B cell (primary cell): Measurements from ENCODE around the gene TLE3.

Experiments
- EZH2 ChIP-seq: IDR thresholded peaks from 2 replicates; pipeline ENCODE4 v1.6.1; 2012; ENCODE audit warnings: borderline replicate concordance, low read depth, mild to moderate bottlenecking, moderate library complexity, low read length; ENCODE audit not compliant: insufficient read depth, poor library complexity, severe bottlenecking
- TF ChIP-seq, protein P1 (sequence below): fragments of 200-600 bp; IDR thresholded peaks from one replicate; pipeline ENCODE4 v1.8.0; 2022; ENCODE audit warnings: antibody characterized with exemption, mild to moderate bottlenecking

DNA sequence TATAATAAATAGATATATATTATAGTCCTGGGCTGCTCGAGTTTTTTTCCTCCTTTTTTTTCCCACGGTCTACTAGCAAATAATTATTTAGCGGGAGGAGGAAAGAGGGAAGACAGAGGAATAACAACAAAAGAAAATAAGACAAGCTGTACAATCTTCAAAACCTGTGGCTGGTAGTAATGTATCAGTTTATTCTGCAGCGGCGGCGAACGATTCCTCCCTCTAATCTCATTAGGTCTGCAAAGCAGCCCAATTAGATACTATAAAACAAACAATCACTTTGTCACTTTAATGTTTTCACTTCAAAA is 390 bp upstream of the TLE3 start:
- TF ChIP-seq, protein P1, sequence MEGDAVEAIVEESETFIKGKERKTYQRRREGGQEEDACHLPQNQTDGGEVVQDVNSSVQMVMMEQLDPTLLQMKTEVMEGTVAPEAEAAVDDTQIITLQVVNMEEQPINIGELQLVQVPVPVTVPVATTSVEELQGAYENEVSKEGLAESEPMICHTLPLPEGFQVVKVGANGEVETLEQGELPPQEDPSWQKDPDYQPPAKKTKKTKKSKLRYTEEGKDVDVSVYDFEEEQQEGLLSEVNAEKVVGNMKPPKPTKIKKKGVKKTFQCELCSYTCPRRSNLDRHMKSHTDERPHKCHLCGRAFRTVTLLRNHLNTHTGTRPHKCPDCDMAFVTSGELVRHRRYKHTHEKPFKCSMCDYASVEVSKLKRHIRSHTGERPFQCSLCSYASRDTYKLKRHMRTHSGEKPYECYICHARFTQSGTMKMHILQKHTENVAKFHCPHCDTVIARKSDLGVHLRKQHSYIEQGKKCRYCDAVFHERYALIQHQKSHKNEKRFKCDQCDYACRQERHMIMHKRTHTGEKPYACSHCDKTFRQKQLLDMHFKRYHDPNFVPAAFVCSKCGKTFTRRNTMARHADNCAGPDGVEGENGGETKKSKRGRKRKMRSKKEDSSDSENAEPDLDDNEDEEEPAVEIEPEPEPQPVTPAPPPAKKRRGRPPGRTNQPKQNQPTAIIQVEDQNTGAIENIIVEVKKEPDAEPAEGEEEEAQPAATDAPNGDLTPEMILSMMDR = peak; percentile 20
- no peak for TF ChIP-seq EZH2
